Right lobe of liver (tissue), 4 donors: ENCODE results near the gene YEATS4.

Source experiments
- POLR2A ChIP-seq: fragments of 450-650 bp; IDR thresholded peaks from one replicate; pipeline ENCODE4 v1.6.1; 2017; ENCODE audit warnings: antibody characterized with exemption, mild to moderate bottlenecking
- TF ChIP-seq, protein P1 (sequence below), 4 donors: fragments of 200-600 bp in 3 of 4; fragments of 450-650 bp in 1 of 4; IDR thresholded peaks; one replicate each; pipeline versions ENCODE4 v1.5.1 to v1.8.0; 2016 to 2022; ENCODE audit warnings: antibody characterized with exemption in 4 of 4, mild to moderate bottlenecking in 2 of 4
- donor health status: DM: no; HTN: no; CAD: no.
- donor health status: DM: no; HTN: no; CAD: no.
- donor health status: DM: no; HTN: yes; CAD: no.

DNA sequence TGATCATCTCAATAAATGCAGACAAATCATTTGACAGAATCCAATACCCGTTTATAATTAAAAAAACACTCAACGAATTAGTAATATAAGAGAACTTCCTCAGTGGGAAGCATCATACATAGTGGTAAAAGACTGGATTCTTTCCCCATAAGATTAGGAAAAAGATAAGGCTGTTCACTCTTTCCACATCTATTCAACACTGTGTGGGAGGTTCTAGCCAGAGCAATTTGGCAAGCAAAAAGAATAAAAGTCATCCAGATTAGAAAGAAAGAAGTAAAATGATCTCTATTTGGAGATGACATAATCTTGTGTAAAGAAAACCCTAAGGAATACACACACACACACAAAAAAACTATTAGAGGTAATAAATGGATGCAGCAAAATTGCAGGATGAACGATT lies 38.4 kb downstream of the YEATS4 start:
- TF ChIP-seq POLR2A: no peak
- TF ChIP-seq, protein P1, sequence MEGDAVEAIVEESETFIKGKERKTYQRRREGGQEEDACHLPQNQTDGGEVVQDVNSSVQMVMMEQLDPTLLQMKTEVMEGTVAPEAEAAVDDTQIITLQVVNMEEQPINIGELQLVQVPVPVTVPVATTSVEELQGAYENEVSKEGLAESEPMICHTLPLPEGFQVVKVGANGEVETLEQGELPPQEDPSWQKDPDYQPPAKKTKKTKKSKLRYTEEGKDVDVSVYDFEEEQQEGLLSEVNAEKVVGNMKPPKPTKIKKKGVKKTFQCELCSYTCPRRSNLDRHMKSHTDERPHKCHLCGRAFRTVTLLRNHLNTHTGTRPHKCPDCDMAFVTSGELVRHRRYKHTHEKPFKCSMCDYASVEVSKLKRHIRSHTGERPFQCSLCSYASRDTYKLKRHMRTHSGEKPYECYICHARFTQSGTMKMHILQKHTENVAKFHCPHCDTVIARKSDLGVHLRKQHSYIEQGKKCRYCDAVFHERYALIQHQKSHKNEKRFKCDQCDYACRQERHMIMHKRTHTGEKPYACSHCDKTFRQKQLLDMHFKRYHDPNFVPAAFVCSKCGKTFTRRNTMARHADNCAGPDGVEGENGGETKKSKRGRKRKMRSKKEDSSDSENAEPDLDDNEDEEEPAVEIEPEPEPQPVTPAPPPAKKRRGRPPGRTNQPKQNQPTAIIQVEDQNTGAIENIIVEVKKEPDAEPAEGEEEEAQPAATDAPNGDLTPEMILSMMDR (IDR thresholded peaks at IDR 0.05): no peak
